Epithelial cell of proximal tubule (primary cell): ENCODE data around the gene ALKBH5. TPM values are rescaled to one million over a fixed set of nuclear protein-coding genes. Genes with fewer than 3 reads are reported as not detected.
A peak's percentile ranks its signal among the peaks of the same experiment; 100 is the strongest.

Source experiments
- DNase-seq: peaks from one replicate; pipeline ENCODE4 v3.0.0-alpha.2; 2011; ENCODE audit warnings: low read depth
- H3K4me3 ChIP-seq: 2 replicates; pipeline ENCODE4 v1.5.1; 2011; ENCODE audit warnings: low read depth, mild to moderate bottlenecking, low read length
- CTCF ChIP-seq: conservative IDR thresholded peaks from 2 replicates; pipeline ENCODE4 v1.5.1; 2012; ENCODE audit warnings: low read depth, mild to moderate bottlenecking, low read length
- total RNA-seq: library from RNA; depleted of rRNA; stranded (reverse); fragments of >200 nt; gene quantifications from 2 replicates; pipeline ENCODE4 v1.2.3, GENCODE V29; 2015

ALKBH5 gene
- total RNA-seq, 1 donor from 2014 or later, result 81.2 TPM

DNA sequence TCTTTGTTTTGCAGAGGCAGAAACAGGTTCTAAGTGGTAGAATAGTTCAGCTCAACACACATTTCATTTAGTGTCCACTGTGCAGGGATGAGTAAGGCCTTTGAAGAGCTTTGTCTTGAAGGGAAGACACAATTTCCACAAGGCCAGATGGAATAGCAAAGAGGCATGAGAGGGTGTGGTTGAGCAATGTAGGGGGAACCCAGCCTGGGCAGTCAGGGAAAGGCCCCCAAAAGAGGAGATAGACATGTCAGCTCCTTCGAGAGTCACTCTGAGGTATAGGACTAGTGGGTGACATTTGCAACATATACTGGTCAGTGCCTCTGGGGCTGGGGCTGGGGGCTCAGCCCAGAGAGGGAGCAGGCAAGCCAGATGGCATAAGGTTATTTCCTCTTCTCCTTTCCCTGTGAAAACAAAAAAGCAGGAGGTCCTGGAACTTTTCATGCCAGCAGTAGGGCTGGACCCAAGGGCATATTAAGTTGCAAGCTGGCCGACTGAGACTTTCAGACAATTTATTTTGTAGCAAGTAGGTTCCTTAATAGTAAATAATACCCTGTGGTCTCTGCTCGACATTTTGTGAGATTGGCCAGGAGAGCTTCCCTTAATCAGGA lies 7.1 kb downstream of the ALKBH5 start:
- no peak for DNase-seq
- TF ChIP-seq CTCF, result no peak
- peak overlapping the region; percentile 10 for H3K4me3 ChIP-seq

DNA sequence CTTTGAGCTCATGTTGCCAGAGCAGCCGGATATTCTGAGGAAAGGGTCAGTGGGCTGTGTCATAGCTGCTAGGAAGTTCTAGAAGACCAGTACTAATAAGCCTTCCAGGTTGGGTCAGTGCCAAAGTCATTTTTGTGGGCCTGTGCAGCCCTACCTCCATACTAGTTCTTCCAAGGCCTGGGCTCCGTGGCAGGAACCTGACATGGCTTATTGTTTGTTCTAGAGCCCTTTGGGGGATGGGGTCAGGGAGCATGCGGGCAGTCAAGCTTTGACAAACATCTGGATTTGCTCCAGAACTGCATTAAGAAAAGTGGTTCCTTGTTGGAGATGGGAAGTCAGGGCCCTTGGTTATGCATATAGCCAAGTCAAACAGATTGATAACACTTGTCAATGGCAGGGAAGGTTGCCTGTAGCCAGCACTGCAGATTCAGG lies 7.6 kb downstream of the ALKBH5 start:
- H3K4me3 ChIP-seq, result no peak overlapping the region
- TF ChIP-seq CTCF, result no peak
- no peak for DNase-seq

DNA sequence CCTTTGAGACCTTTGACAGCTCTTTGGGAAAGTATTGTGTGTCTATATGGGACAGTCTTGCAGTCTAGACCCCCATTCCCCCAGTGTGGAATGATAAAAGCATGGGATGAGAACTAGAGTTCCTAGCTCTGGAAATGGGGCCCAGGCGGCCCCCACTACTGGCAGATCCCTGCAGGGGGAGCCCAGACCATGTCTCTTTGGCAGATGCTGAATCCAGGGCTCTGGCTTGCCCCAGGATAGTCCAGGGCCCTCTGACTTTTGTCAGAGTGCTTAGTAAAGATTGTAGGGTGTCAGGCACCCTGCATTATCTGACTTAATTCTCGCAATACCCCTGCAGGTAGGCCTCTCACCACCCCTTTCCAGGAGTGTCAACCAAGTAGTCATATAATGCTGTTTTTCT lies 8.3 kb downstream of the ALKBH5 start:
- TF ChIP-seq CTCF, result peak; percentile 50
- DNase-seq, result no peak
- no peak overlapping the region for H3K4me3 ChIP-seq

- no peak for DNase-seq
- TF ChIP-seq CTCF, result no peak
These were observed 10.8 kb downstream of the ALKBH5 start for GRCh38 chr17:18194394-18194793.

GRCh38 chr17:18194804-18195203 lies 11.2 kb downstream of the ALKBH5 start:
- H3K4me3 ChIP-seq, result no peak overlapping the region
- TF ChIP-seq CTCF, result no peak
- no peak for DNase-seq

More at GRCh38 chr17:18194394-18194793, 10.8 kb downstream of the ALKBH5 start:
- no peak overlapping the region for H3K4me3 ChIP-seq

DNA sequence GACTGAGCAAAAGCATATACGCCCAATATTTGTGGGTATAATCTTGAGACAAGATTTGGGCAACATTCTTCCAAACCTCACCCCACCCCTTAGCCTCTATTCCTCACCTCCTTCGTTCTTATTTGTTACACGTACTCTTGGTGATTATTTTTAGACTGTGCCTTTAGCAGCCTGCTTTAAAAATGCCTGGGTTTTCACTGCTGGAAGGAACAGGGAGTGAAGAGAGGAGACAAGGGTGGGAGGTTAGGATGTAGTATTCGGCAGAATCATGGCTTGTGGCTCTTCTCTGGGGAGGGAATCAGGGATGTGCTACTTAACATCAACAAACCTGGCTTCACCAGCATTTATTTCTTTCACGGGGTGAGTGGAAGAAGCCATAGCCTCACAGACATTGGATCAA lies 11.6 kb downstream of the ALKBH5 start:
- no peak overlapping the region for H3K4me3 ChIP-seq
- no peak for TF ChIP-seq CTCF
- no peak for DNase-seq

- H3K4me3 ChIP-seq, result no peak overlapping the region
- TF ChIP-seq CTCF, result no peak
- no peak for DNase-seq
These were observed 14.0 kb downstream of the ALKBH5 start for GRCh38 chr17:18197535-18198194.
